Osteoblast (primary cell): ENCODE data around the gene PUS3. TPM values are rescaled to one million over a fixed set of nuclear protein-coding genes. Genes with fewer than 3 reads are reported as not detected.

Experiments used
- DNase-seq: peaks from one replicate; pipeline ENCODE4 v3.0.0; 2011; ENCODE audit warnings: low spot score, mixed read lengths; ENCODE audit not compliant: insufficient read length; ENCODE audit errors: missing footprints
- H2AFZ ChIP-seq: 2 replicates; pipeline ENCODE4 v1.6.0; 2011; ENCODE audit warnings: mild to moderate bottlenecking, low read length
- H3K27ac ChIP-seq: 2 replicates; pipeline ENCODE4 v1.5.1; 2011; ENCODE audit warnings: mild to moderate bottlenecking, low read depth, low read length, moderate library complexity
- H3K27me3 ChIP-seq: 2 replicates; pipeline ENCODE4 v1.6.0; 2012; ENCODE audit warnings: mild to moderate bottlenecking, control low read depth, inconsistent platforms, low read length, moderate library complexity; ENCODE audit not compliant: insufficient read depth
- H3K36me3 ChIP-seq: 2 replicates; pipeline ENCODE4 v1.5.1; 2011; ENCODE audit warnings: mild to moderate bottlenecking, low read length, control low read depth, moderate library complexity; ENCODE audit not compliant: insufficient read depth
- H3K4me1 ChIP-seq: 2 replicates; pipeline ENCODE4 v1.5.1; 2011; ENCODE audit warnings: mild to moderate bottlenecking, low read length, control low read depth, moderate library complexity; ENCODE audit not compliant: insufficient read depth
- H3K4me2 ChIP-seq: 2 replicates; pipeline ENCODE4 v1.6.0; 2011; ENCODE audit warnings: mild to moderate bottlenecking, low read length; ENCODE audit not compliant: insufficient read depth
- H3K4me3 ChIP-seq: fragments of 200-600 bp; sonication (generic); 3 replicates; pipeline ENCODE4 v1.5.1; 2012; ENCODE audit warnings: mild to moderate bottlenecking, low read length, inconsistent platforms; ENCODE audit not compliant: insufficient read depth
- H3K79me2 ChIP-seq: 2 replicates; pipeline ENCODE4 v1.6.0; 2012; ENCODE audit warnings: mild to moderate bottlenecking, low read length, control low read depth, inconsistent platforms; ENCODE audit not compliant: insufficient read depth
- H3K9me3 ChIP-seq: 2 replicates; pipeline ENCODE4 v1.5.1; 2011; ENCODE audit warnings: low read depth, low read length, control low read depth
- H4K20me1 ChIP-seq: 2 replicates; pipeline ENCODE4 v1.6.0; 2012; ENCODE audit warnings: mild to moderate bottlenecking, low read length, control low read depth; ENCODE audit not compliant: insufficient read depth
- total RNA-seq: library from RNA; depleted of rRNA; stranded (reverse); fragments of >200 nt; gene quantifications from 2 replicates; pipeline ENCODE4 v1.2.3, GENCODE V29; 2012
- TF ChIP-seq, protein P1 (sequence below): IDR thresholded peaks from 2 replicates; pipeline ENCODE4 v1.5.1; 2011; ENCODE audit warnings: mild to moderate bottlenecking, low read depth, low read length, moderate library complexity; ENCODE audit errors: extremely low read depth

PUS3 gene
- total RNA-seq, 1 donor: 14.1 TPM

DNA sequence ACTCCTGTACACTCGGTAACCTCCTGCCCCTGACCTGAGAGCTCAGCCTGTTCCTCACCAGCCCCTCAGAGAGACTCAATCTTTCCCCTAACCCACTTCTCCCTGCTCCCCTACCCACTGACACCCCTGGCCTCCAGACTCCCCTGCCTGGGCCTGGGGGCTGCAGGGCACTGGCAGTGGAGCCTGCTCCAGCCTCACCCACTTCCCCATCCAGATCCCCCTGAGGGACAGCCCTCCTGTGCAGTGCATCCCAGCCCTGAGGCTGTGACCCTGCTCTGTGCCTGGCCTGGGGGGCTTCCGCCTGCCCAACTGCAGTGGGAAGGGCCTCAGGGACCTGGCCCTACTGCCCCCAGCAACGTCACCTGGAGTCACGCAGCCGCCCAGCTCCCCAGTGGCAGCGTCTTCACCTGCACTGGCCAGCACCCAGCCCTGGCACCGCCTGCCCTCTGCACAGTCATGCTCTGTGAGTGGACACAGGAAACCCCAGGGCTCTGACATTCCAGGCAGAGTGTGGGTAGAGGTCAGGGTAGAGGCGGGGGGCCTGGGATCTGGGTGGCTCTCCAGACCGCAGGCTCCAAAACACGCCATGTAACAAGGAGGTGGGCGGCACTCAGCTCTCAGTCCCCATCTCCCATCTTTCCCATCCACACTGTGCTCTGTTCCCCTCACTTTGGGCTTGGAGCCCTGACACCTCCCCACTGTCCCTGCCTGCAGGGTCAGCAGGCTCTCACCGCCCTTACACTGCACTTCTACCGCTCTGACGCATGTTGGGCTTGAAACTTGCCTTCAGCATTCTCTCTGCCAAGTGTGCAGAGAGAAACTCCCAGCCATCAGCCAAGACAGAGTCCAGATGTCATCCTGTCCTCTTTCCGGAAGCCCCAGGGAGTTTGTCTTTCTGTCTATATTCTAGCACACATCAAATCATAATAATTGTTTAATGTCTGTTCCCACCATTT, 48.0 kb upstream of the PUS3 start:
- H3K4me1 ChIP-seq: peaks cover 5% of the 10 kb centered on the region
- peak; percentile 95 for DNase-seq
- no peaks in the 10 kb centered on the region for H3K9me3 ChIP-seq
- TF ChIP-seq, protein P1, sequence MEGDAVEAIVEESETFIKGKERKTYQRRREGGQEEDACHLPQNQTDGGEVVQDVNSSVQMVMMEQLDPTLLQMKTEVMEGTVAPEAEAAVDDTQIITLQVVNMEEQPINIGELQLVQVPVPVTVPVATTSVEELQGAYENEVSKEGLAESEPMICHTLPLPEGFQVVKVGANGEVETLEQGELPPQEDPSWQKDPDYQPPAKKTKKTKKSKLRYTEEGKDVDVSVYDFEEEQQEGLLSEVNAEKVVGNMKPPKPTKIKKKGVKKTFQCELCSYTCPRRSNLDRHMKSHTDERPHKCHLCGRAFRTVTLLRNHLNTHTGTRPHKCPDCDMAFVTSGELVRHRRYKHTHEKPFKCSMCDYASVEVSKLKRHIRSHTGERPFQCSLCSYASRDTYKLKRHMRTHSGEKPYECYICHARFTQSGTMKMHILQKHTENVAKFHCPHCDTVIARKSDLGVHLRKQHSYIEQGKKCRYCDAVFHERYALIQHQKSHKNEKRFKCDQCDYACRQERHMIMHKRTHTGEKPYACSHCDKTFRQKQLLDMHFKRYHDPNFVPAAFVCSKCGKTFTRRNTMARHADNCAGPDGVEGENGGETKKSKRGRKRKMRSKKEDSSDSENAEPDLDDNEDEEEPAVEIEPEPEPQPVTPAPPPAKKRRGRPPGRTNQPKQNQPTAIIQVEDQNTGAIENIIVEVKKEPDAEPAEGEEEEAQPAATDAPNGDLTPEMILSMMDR: no peak
- H3K4me3 ChIP-seq: no peak overlapping the region
- no peak overlapping the region for H2AFZ ChIP-seq
- no peaks in the 10 kb centered on the region for H3K27me3 ChIP-seq
- H4K20me1 ChIP-seq: no peaks in the 10 kb centered on the region
- peak overlapping the region; percentile 28 for H3K4me2 ChIP-seq
- no peaks in the 10 kb centered on the region for H3K79me2 ChIP-seq
- H3K27ac ChIP-seq: no peak overlapping the region
- no peaks in the 10 kb centered on the region for H3K36me3 ChIP-seq

DNA sequence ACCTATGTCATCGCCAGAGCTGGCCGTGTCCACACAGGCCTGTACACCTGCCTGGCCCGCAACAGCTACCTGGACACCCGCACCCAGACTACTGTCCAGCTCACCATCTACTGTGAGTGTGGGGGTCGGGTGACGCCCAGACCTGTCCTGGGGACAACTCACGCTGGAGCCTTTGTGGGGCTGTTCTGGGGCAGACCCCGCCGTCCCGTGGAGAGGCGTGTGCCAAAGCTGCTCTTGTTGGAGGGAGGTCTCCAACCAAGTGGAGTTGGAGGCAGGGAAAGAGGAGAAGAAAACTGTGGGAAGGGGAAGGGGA, 47.1 kb upstream of the PUS3 start:
- no peak overlapping the region for H3K4me2 ChIP-seq
- TF ChIP-seq, protein P1: no peak
- peaks cover 5% of the 10 kb centered on the region for H3K4me1 ChIP-seq
- no peaks in the 10 kb centered on the region for H4K20me1 ChIP-seq
- H3K36me3 ChIP-seq: no peaks in the 10 kb centered on the region
- H3K9me3 ChIP-seq: no peaks in the 10 kb centered on the region
- H3K27me3 ChIP-seq: no peaks in the 10 kb centered on the region
- no peak overlapping the region for H3K4me3 ChIP-seq
- no peak overlapping the region for H2AFZ ChIP-seq
- DNase-seq: no peak
- H3K79me2 ChIP-seq: no peaks in the 10 kb centered on the region
- H3K27ac ChIP-seq: no peak overlapping the region

DNA sequence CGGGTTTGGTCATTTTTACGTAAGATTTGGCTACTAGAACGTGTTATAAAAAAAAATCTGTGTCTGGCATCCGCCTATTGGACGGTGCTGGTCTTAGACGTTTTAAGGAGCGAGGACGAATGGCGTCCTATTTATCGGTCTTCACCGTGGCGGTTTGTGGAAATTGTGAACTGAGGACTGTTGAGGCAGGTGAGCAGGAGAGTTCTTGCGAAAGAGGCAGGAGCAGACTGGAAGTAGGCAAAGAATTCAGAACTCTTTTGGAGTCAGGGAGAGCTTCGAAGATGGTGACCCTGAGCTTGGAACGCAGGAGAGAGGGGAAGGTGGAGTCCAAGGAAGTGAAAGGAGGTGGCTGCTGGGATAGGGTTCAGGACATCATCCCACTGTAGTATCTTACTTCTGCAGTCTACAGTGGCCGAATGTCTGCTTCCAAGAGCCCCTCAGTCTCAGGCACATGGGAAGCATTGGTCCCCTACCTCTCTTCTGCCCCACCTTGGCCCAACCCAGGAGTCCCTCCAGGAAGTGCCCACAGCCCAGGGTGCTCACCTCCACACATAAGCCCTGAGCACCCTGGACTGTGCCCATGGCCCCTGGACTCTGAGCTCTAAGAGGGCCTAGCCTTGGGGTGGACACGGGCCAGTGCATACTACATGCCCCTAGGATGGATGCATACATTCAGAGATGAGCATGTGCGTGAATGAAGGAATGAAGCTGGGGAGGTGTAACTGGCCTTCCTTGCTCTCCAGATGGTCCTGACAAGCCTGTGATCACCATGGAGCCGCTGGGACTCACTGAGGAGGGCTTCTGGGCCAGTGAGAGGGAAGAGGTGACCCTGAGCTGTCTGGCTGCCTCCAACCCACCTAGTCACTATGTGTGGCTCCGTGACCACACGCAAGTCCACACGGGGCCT, 46.5 kb upstream of the PUS3 start:
- Histone ChIP-seq H4K20me1 (no peaks in the 10 kb centered on the region), H3K27ac (no peak overlapping the region), H2AFZ (no peak overlapping the region), H3K27me3 (no peaks in the 10 kb centered on the region), H3K4me2 (no peak overlapping the region), H3K36me3 (no peaks in the 10 kb centered on the region), H3K4me3 (no peak overlapping the region), H3K9me3 (no peaks in the 10 kb centered on the region), H3K4me1 (peaks cover 5% of the 10 kb centered on the region), H3K79me2 (no peaks in the 10 kb centered on the region)
- TF ChIP-seq, protein P1: no peak
- DNase-seq: peak; percentile 54
